OCI-LY1 (cell line): ENCODE data around the gene MYBL2.

Experiments used
- CTCF ChIP-seq: fragments of 200-600 bp; sonication (generic), shearing (Covaris generic); IDR thresholded peaks from 2 replicates; pipeline ENCODE4 v1.5.1; 2017; ENCODE audit warnings: mild to moderate bottlenecking, antibody characterized with exemption, low read length, moderate library complexity, mixed read lengths
- EZH2 ChIP-seq: fragments of 200-600 bp; sonication (generic), shearing (Covaris generic); IDR thresholded peaks from 2 replicates; pipeline ENCODE4 v1.8.0; 2017; ENCODE audit warnings: borderline replicate concordance, mixed run types, mild to moderate bottlenecking, antibody characterized with exemption, low read length, moderate library complexity, mixed read lengths

GRCh38 chr20:43740642-43741041 lies 73.7 kb downstream of the MYBL2 start:
- TF ChIP-seq CTCF (no peak), EZH2 (no peak)
